ENCODE measurements around the gene ARHGAP28.

ARHGAP28 gene

GRCh38 chr18:6734726-6735430 lies 5.4 kb downstream of the ARHGAP28 start:
- DNase-seq = no peak

GRCh38 chr18:6737833-6738232 lies 8.3 kb downstream of the ARHGAP28 start:
- no peak for DNase-seq

GRCh38 chr18:6738622-6739021 lies 9.1 kb downstream of the ARHGAP28 start:
- no peak for DNase-seq

GRCh38 chr18:6741232-6741663 lies 11.7 kb downstream of the ARHGAP28 start:
- DNase-seq = no peak

- no peak for DNase-seq
Observed at GRCh38 chr18:6741786-6742185, 12.3 kb downstream of the ARHGAP28 start.

- no peak for DNase-seq
Observed at GRCh38 chr18:6743999-6744398, 14.5 kb downstream of the ARHGAP28 start.

GRCh38 chr18:6744816-6745455 lies 15.4 kb downstream of the ARHGAP28 start:
- DNase-seq = no peak

- no peak for DNase-seq
Observed at GRCh38 chr18:6745504-6746031, 16.1 kb downstream of the ARHGAP28 start.

GRCh38 chr18:6746386-6746960 lies 17.0 kb downstream of the ARHGAP28 start:
- DNase-seq = no peak

GRCh38 chr18:6747646-6748045 lies 18.1 kb downstream of the ARHGAP28 start:
- DNase-seq = no peak

- DNase-seq = no peak
Observed at GRCh38 chr18:6748241-6748640, 18.7 kb downstream of the ARHGAP28 start.

- no peak for DNase-seq
Observed at GRCh38 chr18:6750411-6750810, 20.9 kb downstream of the ARHGAP28 start.

GRCh38 chr18:6751222-6751621 lies 21.7 kb downstream of the ARHGAP28 start:
- no peak for DNase-seq

GRCh38 chr18:6752202-6752860 lies 22.8 kb downstream of the ARHGAP28 start:
- no peak for DNase-seq

- no peak for DNase-seq
Observed at GRCh38 chr18:6755107-6755506, 25.6 kb downstream of the ARHGAP28 start.

- no peak for DNase-seq
Observed at GRCh38 chr18:6757931-6758330, 28.4 kb downstream of the ARHGAP28 start.

GRCh38 chr18:6759579-6759978 lies 30.1 kb downstream of the ARHGAP28 start:
- DNase-seq = no peak

- no peak for DNase-seq
Observed at GRCh38 chr18:6763524-6763923, 34.0 kb downstream of the ARHGAP28 start.

GRCh38 chr18:6764382-6764781 lies 34.9 kb downstream of the ARHGAP28 start:
- no peak for DNase-seq

- no peak for DNase-seq
Observed at GRCh38 chr18:6773777-6774176, 44.3 kb downstream of the ARHGAP28 start.

GRCh38 chr18:6775237-6775636 lies 45.7 kb downstream of the ARHGAP28 start:
- DNase-seq = no peak

- no peak for DNase-seq
Observed at GRCh38 chr18:6775702-6776101, 46.2 kb downstream of the ARHGAP28 start.

- no peak for DNase-seq
Observed at GRCh38 chr18:6776188-6776587, 46.7 kb downstream of the ARHGAP28 start.

- DNase-seq = no peak
Observed at GRCh38 chr18:6777509-6777908, 48.0 kb downstream of the ARHGAP28 start.
